Stimulated activated CD8-positive, alpha-beta memory T cell treated with anti-CD3 and anti-CD28 coated beads, Interleukin-4, amount 100 ng/mL, for 1 hour (primary cell): ENCODE results near the gene ACVR1B.

Source experiments
- DNase-seq, 2 donors: peaks; one replicate each; pipeline ENCODE4 v3.0.0-alpha.2; 2020; ENCODE audit warnings: low read depth in 2 of 2, low spot score in 1 of 2

ACVR1B gene

GRCh38 chr12:51917041-51917590, 34.4 kb upstream of the ACVR1B start:
- DNase-seq, result no peak

GRCh38 chr12:51917746-51918453, 33.6 kb upstream of the ACVR1B start:
- no peak for DNase-seq

GRCh38 chr12:51920046-51920445, 31.5 kb upstream of the ACVR1B start:
- DNase-seq, result no peak

GRCh38 chr12:51921017-51921725, 30.3 kb upstream of the ACVR1B start:
- DNase-seq, result no peak

GRCh38 chr12:51922146-51922545, 29.4 kb upstream of the ACVR1B start:
- no peak for DNase-seq

GRCh38 chr12:51922762-51923505, 28.6 kb upstream of the ACVR1B start:
- no peak for DNase-seq

- peak in 1 of 2 donors; percentile 34 for DNase-seq
Measured at GRCh38 chr12:51923506-51924365, 27.8 kb upstream of the ACVR1B start.

- no peak for DNase-seq
Measured at GRCh38 chr12:51924551-51925319, 26.8 kb upstream of the ACVR1B start.

GRCh38 chr12:51925346-51926063, 26.0 kb upstream of the ACVR1B start:
- no peak for DNase-seq

- no peak for DNase-seq
Measured at GRCh38 chr12:51926064-51926632, 25.4 kb upstream of the ACVR1B start.

- DNase-seq, result peak in 1 of 2 donors; percentile 6
Measured at GRCh38 chr12:51926718-51927117, 24.8 kb upstream of the ACVR1B start.

- no peak for DNase-seq
Measured at GRCh38 chr12:51932218-51933076, 19.1 kb upstream of the ACVR1B start.

- no peak for DNase-seq
Measured at GRCh38 chr12:51934080-51934479, 17.4 kb upstream of the ACVR1B start.

GRCh38 chr12:51937926-51938325, 13.6 kb upstream of the ACVR1B start:
- no peak for DNase-seq

GRCh38 chr12:51938726-51939125, 12.8 kb upstream of the ACVR1B start:
- DNase-seq, result no peak

- DNase-seq, result no peak
Measured at GRCh38 chr12:51941011-51941581, 10.4 kb upstream of the ACVR1B start.

GRCh38 chr12:51941604-51942003, 9.9 kb upstream of the ACVR1B start:
- no peak for DNase-seq

- DNase-seq, result no peak
Measured at GRCh38 chr12:51942056-51942455, 9.4 kb upstream of the ACVR1B start.
